H1 (cell line): ENCODE measurements around the gene FOXK1. TPM values are rescaled to one million over a fixed set of nuclear protein-coding genes. Genes with fewer than 3 reads are reported as not detected.

Experiments
- CHD1 ChIP-seq: IDR thresholded peaks from 2 replicates; pipeline ENCODE4 v1.6.1; 2012; ENCODE audit warnings: low read depth, low read length, improper control_type of control experiment
- POLR2AphosphoS5 ChIP-seq: IDR thresholded peaks from 2 replicates; pipeline ENCODE4 v1.6.1; 2011; ENCODE audit warnings: low read depth, low read length
- RXRA ChIP-seq: IDR thresholded peaks from 2 replicates; pipeline ENCODE4 v1.6.1; 2011; ENCODE audit warnings: low read depth, mild to moderate bottlenecking, low read length, moderate library complexity; ENCODE audit not compliant: insufficient read depth
- polyA plus RNA-seq, 7 experiments: library from polyadenylated mRNA; depleted of rRNA in 3 of 7; stranded (reverse) in 5 of 7; unstranded in 2 of 7; fragments of >200 nt in 5 of 7; fragments of 200-250 nt in 2 of 7; gene quantifications; 1 replicate in 5 of 7; 2 replicates in 1 of 7; 4 replicates in 1 of 7; pipeline versions ENCODE4 v1.2.1 to v1.2.3, GENCODE V29; 2011 to 2013; ENCODE audit warnings: missing spikeins in 2 of 7, mixed read lengths in 2 of 7
- total RNA-seq: library from RNA; stranded (reverse); fragmentation: NEBNext Ultra II Directional; extraction: Animal tissue kit (Norgen Biotek cat#: 25700); gene quantifications from 2 replicates; pipeline ENCODE4 v1.2.1, GENCODE V29; 2021
- TF ChIP-seq, protein P1 (sequence below): fragments of 300-600 bp; sonication (generic); IDR thresholded peaks from 2 replicates; pipeline ENCODE4 v1.7.1; 2012; ENCODE audit warnings: low read length, moderate library complexity, mild to moderate bottlenecking, inconsistent platforms; ENCODE audit not compliant: insufficient replicate concordance

Gene FOXK1
- total and polyA plus RNA-seq, 2 of the 8 experiments (the other 6 are each of a cell fraction or from before 2014, with no cell fraction given): 2.0 to 8.5 TPM

- TF ChIP-seq, protein P1, sequence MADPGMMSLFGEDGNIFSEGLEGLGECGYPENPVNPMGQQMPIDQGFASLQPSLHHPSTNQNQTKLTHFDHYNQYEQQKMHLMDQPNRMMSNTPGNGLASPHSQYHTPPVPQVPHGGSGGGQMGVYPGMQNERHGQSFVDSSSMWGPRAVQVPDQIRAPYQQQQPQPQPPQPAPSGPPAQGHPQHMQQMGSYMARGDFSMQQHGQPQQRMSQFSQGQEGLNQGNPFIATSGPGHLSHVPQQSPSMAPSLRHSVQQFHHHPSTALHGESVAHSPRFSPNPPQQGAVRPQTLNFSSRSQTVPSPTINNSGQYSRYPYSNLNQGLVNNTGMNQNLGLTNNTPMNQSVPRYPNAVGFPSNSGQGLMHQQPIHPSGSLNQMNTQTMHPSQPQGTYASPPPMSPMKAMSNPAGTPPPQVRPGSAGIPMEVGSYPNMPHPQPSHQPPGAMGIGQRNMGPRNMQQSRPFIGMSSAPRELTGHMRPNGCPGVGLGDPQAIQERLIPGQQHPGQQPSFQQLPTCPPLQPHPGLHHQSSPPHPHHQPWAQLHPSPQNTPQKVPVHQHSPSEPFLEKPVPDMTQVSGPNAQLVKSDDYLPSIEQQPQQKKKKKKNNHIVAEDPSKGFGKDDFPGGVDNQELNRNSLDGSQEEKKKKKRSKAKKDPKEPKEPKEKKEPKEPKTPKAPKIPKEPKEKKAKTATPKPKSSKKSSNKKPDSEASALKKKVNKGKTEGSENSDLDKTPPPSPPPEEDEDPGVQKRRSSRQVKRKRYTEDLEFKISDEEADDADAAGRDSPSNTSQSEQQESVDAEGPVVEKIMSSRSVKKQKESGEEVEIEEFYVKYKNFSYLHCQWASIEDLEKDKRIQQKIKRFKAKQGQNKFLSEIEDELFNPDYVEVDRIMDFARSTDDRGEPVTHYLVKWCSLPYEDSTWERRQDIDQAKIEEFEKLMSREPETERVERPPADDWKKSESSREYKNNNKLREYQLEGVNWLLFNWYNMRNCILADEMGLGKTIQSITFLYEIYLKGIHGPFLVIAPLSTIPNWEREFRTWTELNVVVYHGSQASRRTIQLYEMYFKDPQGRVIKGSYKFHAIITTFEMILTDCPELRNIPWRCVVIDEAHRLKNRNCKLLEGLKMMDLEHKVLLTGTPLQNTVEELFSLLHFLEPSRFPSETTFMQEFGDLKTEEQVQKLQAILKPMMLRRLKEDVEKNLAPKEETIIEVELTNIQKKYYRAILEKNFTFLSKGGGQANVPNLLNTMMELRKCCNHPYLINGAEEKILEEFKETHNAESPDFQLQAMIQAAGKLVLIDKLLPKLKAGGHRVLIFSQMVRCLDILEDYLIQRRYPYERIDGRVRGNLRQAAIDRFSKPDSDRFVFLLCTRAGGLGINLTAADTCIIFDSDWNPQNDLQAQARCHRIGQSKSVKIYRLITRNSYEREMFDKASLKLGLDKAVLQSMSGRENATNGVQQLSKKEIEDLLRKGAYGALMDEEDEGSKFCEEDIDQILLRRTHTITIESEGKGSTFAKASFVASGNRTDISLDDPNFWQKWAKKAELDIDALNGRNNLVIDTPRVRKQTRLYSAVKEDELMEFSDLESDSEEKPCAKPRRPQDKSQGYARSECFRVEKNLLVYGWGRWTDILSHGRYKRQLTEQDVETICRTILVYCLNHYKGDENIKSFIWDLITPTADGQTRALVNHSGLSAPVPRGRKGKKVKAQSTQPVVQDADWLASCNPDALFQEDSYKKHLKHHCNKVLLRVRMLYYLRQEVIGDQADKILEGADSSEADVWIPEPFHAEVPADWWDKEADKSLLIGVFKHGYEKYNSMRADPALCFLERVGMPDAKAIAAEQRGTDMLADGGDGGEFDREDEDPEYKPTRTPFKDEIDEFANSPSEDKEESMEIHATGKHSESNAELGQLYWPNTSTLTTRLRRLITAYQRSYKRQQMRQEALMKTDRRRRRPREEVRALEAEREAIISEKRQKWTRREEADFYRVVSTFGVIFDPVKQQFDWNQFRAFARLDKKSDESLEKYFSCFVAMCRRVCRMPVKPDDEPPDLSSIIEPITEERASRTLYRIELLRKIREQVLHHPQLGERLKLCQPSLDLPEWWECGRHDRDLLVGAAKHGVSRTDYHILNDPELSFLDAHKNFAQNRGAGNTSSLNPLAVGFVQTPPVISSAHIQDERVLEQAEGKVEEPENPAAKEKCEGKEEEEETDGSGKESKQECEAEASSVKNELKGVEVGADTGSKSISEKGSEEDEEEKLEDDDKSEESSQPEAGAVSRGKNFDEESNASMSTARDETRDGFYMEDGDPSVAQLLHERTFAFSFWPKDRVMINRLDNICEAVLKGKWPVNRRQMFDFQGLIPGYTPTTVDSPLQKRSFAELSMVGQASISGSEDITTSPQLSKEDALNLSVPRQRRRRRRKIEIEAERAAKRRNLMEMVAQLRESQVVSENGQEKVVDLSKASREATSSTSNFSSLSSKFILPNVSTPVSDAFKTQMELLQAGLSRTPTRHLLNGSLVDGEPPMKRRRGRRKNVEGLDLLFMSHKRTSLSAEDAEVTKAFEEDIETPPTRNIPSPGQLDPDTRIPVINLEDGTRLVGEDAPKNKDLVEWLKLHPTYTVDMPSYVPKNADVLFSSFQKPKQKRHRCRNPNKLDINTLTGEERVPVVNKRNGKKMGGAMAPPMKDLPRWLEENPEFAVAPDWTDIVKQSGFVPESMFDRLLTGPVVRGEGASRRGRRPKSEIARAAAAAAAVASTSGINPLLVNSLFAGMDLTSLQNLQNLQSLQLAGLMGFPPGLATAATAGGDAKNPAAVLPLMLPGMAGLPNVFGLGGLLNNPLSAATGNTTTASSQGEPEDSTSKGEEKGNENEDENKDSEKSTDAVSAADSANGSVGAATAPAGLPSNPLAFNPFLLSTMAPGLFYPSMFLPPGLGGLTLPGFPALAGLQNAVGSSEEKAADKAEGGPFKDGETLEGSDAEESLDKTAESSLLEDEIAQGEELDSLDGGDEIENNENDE: no peak
- TF ChIP-seq POLR2AphosphoS5: no peak
- no peak for TF ChIP-seq RXRA
- no peak for TF ChIP-seq CHD1
Measured at GRCh38 chr7:4689151-4689550, 7.1 kb downstream of the FOXK1 start (continued).
